Renal pelvis (tissue), 4 donors: Measurements from ENCODE around the gene TELO2. TPM values are rescaled to one million over a fixed set of nuclear protein-coding genes. Genes with fewer than 3 reads are reported as not detected.

Source experiments
- DNase-seq: peaks from one replicate; pipeline ENCODE4 v3.0.0-alpha.2; 2013
- polyA plus RNA-seq, 3 donors: library from polyadenylated mRNA; unstranded; fragments of 120-200 nt; gene quantifications; one replicate each; pipeline ENCODE4 v1.2.1, GENCODE V29; 2013; ENCODE audit not compliant: insufficient read length in 3 of 3

TELO2 gene
- polyA plus RNA-seq, 3 donors: 42.3 to 47.9 (median 43.6) TPM

- DNase-seq: no peak
These were observed 18.8 kb downstream of the TELO2 start for GRCh38 chr16:1511662-1512569.

- DNase-seq: no peak
These were observed 19.6 kb downstream of the TELO2 start for GRCh38 chr16:1512774-1513173.

- no peak for DNase-seq
These were observed 21.3 kb downstream of the TELO2 start for GRCh38 chr16:1514507-1514906.

- no peak for DNase-seq
These were observed 25.5 kb downstream of the TELO2 start for GRCh38 chr16:1518626-1519135.

- no peak for DNase-seq
These were observed 26.7 kb downstream of the TELO2 start for GRCh38 chr16:1519831-1520230.

GRCh38 chr16:1520461-1520860, 27.3 kb downstream of the TELO2 start:
- no peak for DNase-seq

GRCh38 chr16:1523581-1524245, 30.6 kb downstream of the TELO2 start:
- no peak for DNase-seq

GRCh38 chr16:1524366-1524765, 31.2 kb downstream of the TELO2 start:
- no peak for DNase-seq

- DNase-seq: no peak
These were observed 32.9 kb downstream of the TELO2 start for GRCh38 chr16:1525871-1526607.

GRCh38 chr16:1526608-1527555, 33.7 kb downstream of the TELO2 start:
- DNase-seq: no peak

- no peak for DNase-seq
These were observed 35.0 kb downstream of the TELO2 start for GRCh38 chr16:1527836-1528811.

GRCh38 chr16:1528921-1529537, 35.9 kb downstream of the TELO2 start:
- no peak for DNase-seq

GRCh38 chr16:1530349-1530882, 37.3 kb downstream of the TELO2 start:
- DNase-seq: no peak

GRCh38 chr16:1530883-1531637, 37.9 kb downstream of the TELO2 start:
- DNase-seq: peak; percentile 74

- DNase-seq: no peak
These were observed 38.4 kb downstream of the TELO2 start for GRCh38 chr16:1531638-1531910.

- no peak for DNase-seq
These were observed 39.1 kb downstream of the TELO2 start for GRCh38 chr16:1532081-1532760.

GRCh38 chr16:1532771-1533170, 39.6 kb downstream of the TELO2 start:
- DNase-seq: no peak

- no peak for DNase-seq
These were observed 40.3 kb downstream of the TELO2 start, which contains the start of gene TMEM204 for GRCh38 chr16:1533443-1533951. Gene TMEM204 (plus strand): TSS chr16:1533666. CDS start chr16:1534276, 610 bp downstream.
